MM.1S (cell line): Measurements from ENCODE around the gene DNAJC30.

Source experiments
- DNase-seq: peaks from one replicate; pipeline ENCODE4 v3.0.0-alpha.2; 2015
- H2AFZ ChIP-seq: fragments of 300-600 bp; sonication (generic); 2 replicates; pipeline ENCODE4 v1.6.0; 2016; ENCODE audit warnings: antibody characterized with exemption, low read length
- H3F3A ChIP-seq: fragments of 300-600 bp; sonication (generic); 2 replicates; pipeline ENCODE4 v1.6.1; 2016; ENCODE audit warnings: mild to moderate bottlenecking, antibody characterized with exemption, low read length, moderate library complexity, mixed read lengths; ENCODE audit not compliant: insufficient read depth
- H3K27ac ChIP-seq: fragments of 300-600 bp; sonication (generic); 2 replicates; pipeline ENCODE4 v1.5.1; 2016; ENCODE audit warnings: mild to moderate bottlenecking, low read length
- H3K27me3 ChIP-seq: fragments of 300-600 bp; sonication (generic); replicated peaks from 2 replicates; pipeline ENCODE4 v1.6.0; 2016; ENCODE audit warnings: low read length; ENCODE audit not compliant: insufficient read depth
- H3K36me3 ChIP-seq: fragments of 300-600 bp; sonication (generic); replicated peaks from 2 replicates; pipeline ENCODE4 v1.6.1; 2016; ENCODE audit warnings: mild to moderate bottlenecking, low read length, mixed read lengths; ENCODE audit not compliant: insufficient read depth
- H3K4me1 ChIP-seq: fragments of 300-600 bp; sonication (generic); 2 replicates; pipeline ENCODE4 v1.6.1; 2016; ENCODE audit warnings: low read length, mixed read lengths
- H3K4me2 ChIP-seq: fragments of 300-600 bp; sonication (generic); 2 replicates; pipeline ENCODE4 v1.6.0; 2016; ENCODE audit warnings: low read depth, low read length
- H3K4me3 ChIP-seq: fragments of 300-600 bp; sonication (generic); 2 replicates; pipeline ENCODE4 v1.5.1; 2016; ENCODE audit warnings: low read length, mixed read lengths
- H3K79me2 ChIP-seq: fragments of 300-600 bp; sonication (generic); 2 replicates; pipeline ENCODE4 v1.6.1; 2016; ENCODE audit warnings: mixed run types, low read length, mixed read lengths
- H3K9ac ChIP-seq: fragments of 300-600 bp; sonication (generic); 2 replicates; pipeline ENCODE4 v1.6.1; 2016; ENCODE audit warnings: low read length, mixed read lengths
- H3K9me2 ChIP-seq: fragments of 300-600 bp; sonication (generic); replicated peaks from 2 replicates; pipeline ENCODE4 v1.6.1; 2016; ENCODE audit warnings: mild to moderate bottlenecking, low read length, mixed read lengths; ENCODE audit not compliant: insufficient read depth
- H3K9me3 ChIP-seq: fragments of 300-600 bp; sonication (generic); replicated peaks from 2 replicates; pipeline ENCODE4 v1.6.1; 2016; ENCODE audit warnings: mild to moderate bottlenecking, low read length, mixed read lengths; ENCODE audit not compliant: insufficient read depth
- H4K20me1 ChIP-seq: fragments of 300-600 bp; sonication (generic); 2 replicates; pipeline ENCODE4 v1.6.1; 2016; ENCODE audit warnings: mild to moderate bottlenecking, low read length, moderate library complexity, mixed read lengths; ENCODE audit not compliant: insufficient read depth
- CTCF ChIP-seq: fragments of 300-600 bp; sonication (generic); IDR thresholded peaks from 2 replicates; pipeline ENCODE4 v1.5.1; 2016; ENCODE audit warnings: antibody characterized with exemption, low read length, mixed read lengths
- EZH2 ChIP-seq: fragments of 300-600 bp; sonication (generic); optimal IDR thresholded peaks from 2 replicates; pipeline ENCODE3; 2017; ENCODE audit warnings: low read depth, mild to moderate bottlenecking, antibody characterized with exemption, low read length, mixed read lengths
- EZH2phosphoT487 ChIP-seq: fragments of 300-600 bp; sonication (generic); IDR thresholded peaks from 2 replicates; pipeline ENCODE4 v1.6.1; 2018; ENCODE audit warnings: antibody characterized with exemption, low read length

DNAJC30 gene

DNA sequence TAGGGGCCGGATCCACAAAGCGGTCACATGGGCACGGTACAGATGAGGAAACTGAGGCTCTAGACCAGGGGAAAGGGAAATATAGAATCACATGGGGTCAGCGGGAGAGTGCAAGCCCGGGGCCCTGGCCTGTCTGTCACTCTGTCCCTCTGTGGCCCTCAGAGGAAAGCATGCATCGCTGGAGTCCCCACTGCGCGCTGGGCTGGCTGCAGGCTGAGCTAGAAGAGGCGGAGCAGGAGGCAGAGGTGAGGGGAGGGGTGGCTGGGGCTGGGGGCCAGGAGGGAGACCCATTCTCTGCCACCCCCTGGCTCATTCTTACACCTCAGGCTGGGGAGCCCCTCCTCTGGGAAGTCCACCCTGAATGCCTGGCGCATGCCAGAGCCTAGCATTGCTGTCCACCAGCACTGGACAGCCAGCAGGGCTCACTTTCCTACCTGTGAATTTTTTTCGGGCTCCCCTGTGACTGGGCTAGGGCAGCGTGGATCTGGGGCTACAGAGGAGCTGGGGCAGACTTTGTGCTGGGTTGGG is 13.3 kb downstream of the DNAJC30 start:
- Histone ChIP-seq H3K36me3 (no peaks in the 10 kb centered on the region), H3K9ac (no peak overlapping the region), H3K9me3 (no peaks in the 10 kb centered on the region), H3K4me2 (no peak overlapping the region), H3K79me2 (no peaks in the 10 kb centered on the region), H4K20me1 (no peaks in the 10 kb centered on the region), H3K4me3 (no peak overlapping the region), H3K27ac (no peak overlapping the region), H3F3A (no peaks in the 10 kb centered on the region), H2AFZ (no peak overlapping the region), H3K4me1 (no peaks in the 10 kb centered on the region), H3K9me2 (no peaks in the 10 kb centered on the region), H3K27me3 (peaks cover 49% of the 10 kb centered on the region)
- TF ChIP-seq CTCF = no peak
- TF ChIP-seq EZH2phosphoT487 = no peak
- no peak for TF ChIP-seq EZH2
- no peak for DNase-seq

DNA sequence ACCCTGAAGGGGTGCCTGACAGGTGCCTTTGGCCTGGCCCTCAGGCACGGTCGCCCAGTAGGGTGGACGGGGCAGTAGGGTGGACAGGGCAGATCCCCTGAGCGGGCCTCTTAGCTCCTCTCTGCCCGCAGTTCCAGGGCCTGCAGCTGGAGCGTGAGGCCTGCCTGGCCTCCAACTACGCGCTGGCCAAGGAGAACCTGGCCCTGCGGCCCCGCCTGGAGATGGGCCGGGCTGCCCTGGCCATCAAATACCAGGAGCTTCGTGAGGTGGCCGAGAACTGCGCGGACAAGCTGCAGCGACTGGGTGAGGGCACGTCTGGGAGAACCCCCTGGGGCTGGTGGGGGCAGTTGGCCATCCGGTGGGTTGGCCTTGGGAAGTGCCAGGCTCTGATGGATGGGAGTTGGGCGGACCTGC is 14.0 kb downstream of the DNAJC30 start:
- H3K9ac ChIP-seq = no peak overlapping the region
- H3K36me3 ChIP-seq = no peaks in the 10 kb centered on the region
- H3K79me2 ChIP-seq = no peaks in the 10 kb centered on the region
- H2AFZ ChIP-seq = no peak overlapping the region
- no peaks in the 10 kb centered on the region for H3K9me2 ChIP-seq
- H3K9me3 ChIP-seq = no peaks in the 10 kb centered on the region
- DNase-seq = no peak
- no peaks in the 10 kb centered on the region for H3F3A ChIP-seq
- peaks cover 47% of the 10 kb centered on the region for H3K27me3 ChIP-seq
- no peaks in the 10 kb centered on the region for H4K20me1 ChIP-seq
- H3K27ac ChIP-seq = no peak overlapping the region
- H3K4me3 ChIP-seq = no peak overlapping the region
- no peaks in the 10 kb centered on the region for H3K4me1 ChIP-seq
- H3K4me2 ChIP-seq = no peak overlapping the region
- no peak for TF ChIP-seq EZH2

- H3K9ac ChIP-seq = no peak overlapping the region
- no peaks in the 10 kb centered on the region for H3K9me2 ChIP-seq
- no peak overlapping the region for H3K4me3 ChIP-seq
- no peaks in the 10 kb centered on the region for H3K9me3 ChIP-seq
- no peaks in the 10 kb centered on the region for H3K36me3 ChIP-seq
- no peaks in the 10 kb centered on the region for H3K4me1 ChIP-seq
- no peaks in the 10 kb centered on the region for H3F3A ChIP-seq
- DNase-seq = no peak
- no peaks in the 10 kb centered on the region for H4K20me1 ChIP-seq
- no peak overlapping the region for H3K4me2 ChIP-seq
- H2AFZ ChIP-seq = peak overlapping the region; percentile 27; the same call in 1 of the 2 replicates
- TF ChIP-seq EZH2phosphoT487 = no peak
- no peak for TF ChIP-seq EZH2
- TF ChIP-seq CTCF = no peak
- H3K27me3 ChIP-seq = peaks cover 48% of the 10 kb centered on the region
- no peak overlapping the region for H3K27ac ChIP-seq
- no peaks in the 10 kb centered on the region for H3K79me2 ChIP-seq
These were observed 14.4 kb downstream of the DNAJC30 start for GRCh38 chr7:73668886-73669230.

DNA sequence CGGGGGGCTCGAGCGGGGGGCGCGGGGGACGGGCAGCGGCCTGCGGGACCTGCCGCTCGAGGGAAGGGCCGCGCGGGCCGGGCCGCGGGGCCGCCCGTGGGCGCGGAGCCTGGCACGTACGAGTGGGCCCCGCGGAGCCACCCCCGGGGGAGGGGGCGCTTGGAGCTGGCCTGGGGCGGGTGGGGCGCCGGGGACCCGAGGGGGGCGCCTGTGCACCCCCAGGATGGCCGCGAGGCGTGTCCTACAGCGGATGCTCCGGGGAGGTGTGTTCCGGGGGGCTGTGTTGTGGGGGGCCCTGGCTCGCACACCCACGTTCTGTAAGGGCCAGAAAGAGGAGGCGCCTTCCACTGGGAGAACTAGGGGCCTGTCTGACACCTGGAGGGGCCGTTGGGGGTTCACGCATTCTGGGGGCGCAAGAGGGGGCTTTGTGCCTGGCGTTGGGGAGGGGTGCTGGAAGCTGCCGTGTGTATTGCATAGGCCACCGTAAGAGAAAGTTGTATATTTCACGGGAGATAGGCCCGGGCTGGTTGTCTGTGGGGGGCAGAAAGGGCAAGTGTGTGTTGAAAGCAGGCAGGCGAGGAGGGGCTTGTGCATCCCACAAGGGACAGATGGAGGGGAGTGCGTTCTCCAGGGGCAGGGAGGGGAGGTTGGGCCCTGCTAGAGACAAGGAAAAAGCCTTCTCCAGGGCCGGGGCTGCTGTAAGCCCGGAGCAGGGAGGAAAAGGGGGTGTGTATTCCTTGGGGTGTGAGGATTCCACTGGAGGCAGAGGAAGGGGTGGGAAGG is 15.0 kb downstream of the DNAJC30 start:
- no peak overlapping the region for H3K27ac ChIP-seq
- H3K9me2 ChIP-seq = no peaks in the 10 kb centered on the region
- no peak for DNase-seq
- H3K9ac ChIP-seq = no peak overlapping the region
- peak overlapping the region; percentile 27; the same call in 1 of the 2 replicates for H2AFZ ChIP-seq
- no peaks in the 10 kb centered on the region for H3K4me1 ChIP-seq
- peak overlapping the region; percentile 46; the same call in 1 of the 2 replicates for H3K4me3 ChIP-seq
- H3K79me2 ChIP-seq = no peaks in the 10 kb centered on the region
- H3K36me3 ChIP-seq = no peaks in the 10 kb centered on the region
- TF ChIP-seq EZH2phosphoT487 (no peak), EZH2 (no peak)
- peak overlapping the region; percentile 81 for H3K4me2 ChIP-seq
- no peaks in the 10 kb centered on the region for H4K20me1 ChIP-seq
- H3K27me3 ChIP-seq = peaks cover 50% of the 10 kb centered on the region
- H3K9me3 ChIP-seq = no peaks in the 10 kb centered on the region
- no peaks in the 10 kb centered on the region for H3F3A ChIP-seq
